HG02870 (cell line): ENCODE measurements around the gene ERBIN.
"Not testable (repeated sequence)": the region's sequence is repeated elsewhere in the genome, so short reads cannot be mapped to it uniquely, and the experiment has no call there.

Source experiments
- ATAC-seq: cut with Tn5 transposase; IDR thresholded peaks from one replicate; pipeline ENCODE4 v1.9.1; 2021; ENCODE audit warnings: mild to moderate bottlenecking, moderate library complexity; ENCODE audit not compliant: unreplicated experiment

ERBIN gene

DNA sequence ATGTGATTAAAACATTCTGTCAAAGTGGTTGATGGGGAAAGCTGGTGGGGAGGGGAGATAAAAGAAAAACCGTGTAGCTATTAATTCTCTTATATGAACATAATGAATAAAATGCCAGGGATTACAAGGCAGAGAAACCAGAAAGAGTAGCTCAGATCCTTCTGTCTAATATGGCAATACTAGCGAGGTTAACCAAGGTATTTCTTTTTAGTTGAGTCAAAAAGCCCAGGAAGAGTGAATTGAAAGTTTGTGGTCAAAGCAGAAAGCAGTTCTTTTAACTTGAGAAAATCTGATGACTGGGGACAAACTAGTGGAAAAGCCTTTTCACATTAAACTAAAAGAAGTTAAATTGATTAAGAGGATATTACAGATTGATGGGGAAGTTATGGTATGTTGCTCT is 76.0 kb downstream of the ERBIN start:
- peak; percentile 77 for ATAC-seq

DNA sequence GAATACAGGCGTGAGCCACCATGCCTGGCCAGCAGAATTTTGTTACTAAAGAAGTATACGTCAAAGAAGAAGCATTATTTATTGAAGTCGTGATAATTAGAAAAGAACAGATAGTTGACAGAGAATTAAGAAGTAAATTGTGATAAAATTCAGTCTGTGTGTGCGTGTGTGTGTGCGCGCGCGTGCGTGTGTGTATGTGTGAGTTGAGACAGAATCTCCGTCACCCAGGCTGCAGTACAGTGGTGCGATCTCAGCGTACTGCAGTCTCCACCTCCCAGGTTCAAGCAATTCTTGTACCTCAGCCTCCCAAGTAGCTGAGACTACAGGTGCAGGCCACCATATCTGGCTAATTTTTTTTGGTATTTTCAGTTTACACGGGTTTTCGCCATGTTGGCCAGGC is 77.8 kb downstream of the ERBIN start:
- ATAC-seq, result no peak

DNA sequence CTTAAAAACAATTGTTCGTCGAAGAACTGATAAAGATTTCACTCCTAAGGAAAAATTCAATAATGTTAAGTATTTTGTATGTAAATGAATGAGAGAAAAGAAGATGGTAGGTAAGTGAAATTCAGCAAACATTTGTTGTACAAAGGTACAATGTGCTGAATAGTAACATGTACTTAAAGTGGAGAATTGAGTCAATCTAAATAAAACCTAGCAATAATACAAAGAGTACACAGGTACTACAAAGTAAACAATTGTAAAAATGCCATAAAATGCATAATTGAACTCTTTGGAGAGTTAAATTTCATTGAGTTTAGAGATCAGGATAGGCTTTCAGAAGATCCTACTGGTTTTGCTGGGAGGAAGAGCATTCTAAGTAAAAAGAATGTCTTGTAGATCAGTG is 82.9 kb downstream of the ERBIN start:
- no peak for ATAC-seq

DNA sequence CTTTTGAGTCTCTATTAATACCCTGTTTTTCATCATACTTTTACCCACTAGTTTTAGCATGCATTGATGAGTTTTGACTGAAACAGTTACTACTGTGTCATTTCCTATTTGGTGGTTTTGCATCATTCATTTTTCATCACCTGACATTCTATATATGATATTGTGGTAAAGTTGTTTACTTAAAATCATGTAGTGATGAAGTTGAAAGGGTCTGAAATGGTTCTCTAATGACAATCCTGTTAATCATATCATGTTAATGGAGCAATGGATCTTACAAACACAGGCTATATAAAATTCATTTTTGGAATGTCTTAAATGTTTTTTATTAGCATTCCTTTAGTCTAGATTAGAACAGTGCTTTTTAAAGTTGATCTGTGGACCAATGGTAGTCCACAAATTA is 84.1 kb downstream of the ERBIN start:
- ATAC-seq, result no peak

DNA sequence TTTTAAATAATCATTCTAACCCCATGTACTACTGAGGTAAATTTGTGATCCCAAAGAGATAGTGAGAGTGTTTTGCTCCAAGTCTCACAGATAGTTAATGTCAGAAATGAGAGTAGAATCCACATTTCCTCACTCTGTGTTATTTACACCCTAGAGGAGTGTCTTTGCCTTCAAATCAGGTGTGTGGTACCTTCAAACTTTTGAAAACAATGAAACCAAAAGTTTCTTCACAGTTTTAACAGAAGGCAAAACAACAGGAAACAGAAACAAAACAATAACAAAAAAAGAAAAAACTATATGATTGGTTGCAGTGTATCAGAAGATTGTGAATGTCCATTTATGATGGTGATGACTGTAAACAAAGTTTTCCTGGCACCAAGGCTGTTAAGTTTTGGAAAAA is 85.9 kb downstream of the ERBIN start:
- ATAC-seq, result no peak

DNA sequence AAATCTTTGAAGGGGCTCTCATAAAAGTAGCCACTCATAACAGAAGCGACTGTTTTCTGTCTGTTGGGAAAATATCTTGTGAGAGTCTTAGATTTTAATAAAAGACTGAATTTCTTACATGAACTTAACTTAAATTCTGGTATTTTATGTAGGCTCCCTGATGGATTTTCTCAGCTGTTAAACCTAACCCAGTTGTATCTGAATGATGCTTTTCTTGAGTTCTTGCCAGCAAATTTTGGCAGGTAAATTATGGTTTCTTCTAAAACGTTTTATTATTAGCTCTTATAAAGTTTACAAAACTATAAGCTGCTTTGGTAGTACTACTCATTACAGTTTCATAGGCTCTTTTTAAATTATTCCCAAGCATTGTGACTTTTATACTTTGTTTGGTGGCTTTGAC is 87.0 kb downstream of the ERBIN start:
- no peak for ATAC-seq

DNA sequence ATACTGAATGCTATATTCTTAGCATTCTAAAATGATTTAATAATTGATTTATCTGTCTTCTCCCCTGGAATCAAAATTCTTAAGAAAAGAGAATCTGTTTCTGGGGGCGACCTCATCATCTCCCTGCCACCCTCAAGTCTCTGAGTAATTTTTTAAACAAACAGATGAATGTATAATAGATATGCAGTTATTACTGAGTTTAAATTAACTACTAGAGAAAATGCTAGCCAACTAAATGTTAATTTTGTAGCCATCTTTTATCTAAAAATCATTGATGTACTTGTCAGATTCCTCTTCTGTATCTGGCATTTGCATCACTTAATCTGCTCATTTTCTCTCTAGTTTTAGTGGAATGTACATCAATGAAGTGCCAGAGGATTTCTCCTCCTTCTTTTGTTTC is 87.5 kb downstream of the ERBIN start:
- no peak for ATAC-seq

DNA sequence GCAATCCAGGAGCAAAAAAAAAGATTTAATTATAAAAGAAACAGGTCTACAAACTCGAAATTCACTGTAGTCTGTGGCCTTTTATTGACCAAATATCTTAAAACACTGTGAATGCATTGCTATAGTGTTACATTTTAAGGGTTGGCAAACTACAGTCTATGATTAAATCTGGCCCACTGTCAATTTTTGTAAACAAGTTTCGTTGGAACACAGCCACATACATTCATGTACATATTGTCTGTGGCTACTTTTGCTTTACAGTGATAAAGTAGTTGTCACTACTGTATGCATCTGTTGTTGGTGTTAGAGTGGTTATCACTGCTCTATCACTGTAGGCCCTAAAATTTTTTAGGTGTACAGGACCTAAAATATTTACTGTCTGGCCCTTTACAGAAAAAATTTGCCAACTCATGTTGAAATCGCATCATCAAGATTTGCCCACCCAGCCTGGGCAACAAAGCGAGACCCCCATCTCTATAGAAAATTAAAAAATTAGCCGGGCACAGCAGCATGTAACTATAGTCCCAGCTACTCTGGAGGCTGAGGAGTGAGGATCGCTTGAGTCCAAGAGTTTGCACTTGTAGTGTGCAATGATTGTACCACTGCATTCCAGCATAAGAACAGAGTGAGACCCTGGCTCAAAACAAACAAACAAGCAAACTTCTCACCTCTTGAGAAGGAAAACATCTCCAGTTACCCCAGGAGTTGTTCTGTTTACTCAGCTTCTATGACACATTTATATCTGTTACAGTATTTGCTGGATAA is 89.0 kb downstream of the ERBIN start:
- no peak for ATAC-seq

DNA sequence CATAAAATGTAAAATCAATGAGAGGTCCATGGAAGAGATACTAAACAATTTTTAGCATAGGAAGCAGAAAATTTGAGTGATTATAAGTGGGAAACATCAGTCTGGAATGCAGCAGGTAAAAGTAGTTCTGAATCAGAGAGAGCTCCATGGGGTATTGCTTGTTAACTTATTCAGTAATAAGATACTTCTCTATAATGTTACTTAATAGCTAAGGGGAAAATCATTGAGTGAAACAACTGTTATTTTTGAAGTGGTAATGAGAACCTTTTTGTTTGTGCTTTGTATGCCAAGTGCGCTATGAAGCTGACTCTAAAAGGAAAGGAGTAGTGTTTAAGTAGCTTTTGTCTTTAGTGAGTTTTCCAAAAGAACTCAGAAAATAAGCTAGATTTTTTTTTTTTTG is 95.2 kb downstream of the ERBIN start:
- ATAC-seq, result no peak

DNA sequence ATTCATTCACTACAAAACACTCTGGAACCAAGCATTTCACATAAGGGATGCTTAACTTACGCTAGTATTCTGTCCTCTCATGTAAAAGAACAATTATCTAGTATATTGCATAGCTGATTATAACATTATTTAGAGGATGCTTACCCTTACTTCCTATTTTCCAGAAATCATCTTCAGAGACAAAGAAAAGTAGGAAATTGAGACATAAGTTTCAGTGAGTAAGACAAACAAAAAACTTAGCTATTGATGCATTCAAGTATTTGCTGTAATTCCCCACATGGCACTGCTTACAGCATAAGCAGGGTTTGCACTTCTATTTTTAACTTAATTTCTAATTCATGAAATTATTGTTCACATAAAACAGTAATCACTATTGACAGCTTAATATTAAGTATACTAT is 112.9 kb downstream of the ERBIN start:
- ATAC-seq, result no peak

DNA sequence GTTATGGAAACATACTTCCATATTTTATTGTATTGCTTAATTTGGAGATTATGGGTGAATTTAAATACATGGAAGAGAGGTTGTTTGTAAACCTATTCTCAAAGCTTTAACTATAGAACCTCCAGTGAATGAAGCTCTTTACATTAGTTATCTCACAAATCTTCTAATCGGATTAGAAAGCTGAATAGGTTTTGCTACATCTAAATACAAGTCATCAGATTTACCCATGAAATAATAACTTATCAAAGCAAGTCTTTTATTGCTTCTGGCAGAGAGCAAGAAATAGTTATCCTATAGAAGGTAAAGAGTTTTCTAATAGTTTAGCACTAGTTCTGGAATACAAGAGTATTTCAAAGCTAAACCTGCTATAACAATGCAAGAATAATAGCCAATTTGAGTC is 113.3 kb downstream of the ERBIN start:
- ATAC-seq, result no peak

DNA sequence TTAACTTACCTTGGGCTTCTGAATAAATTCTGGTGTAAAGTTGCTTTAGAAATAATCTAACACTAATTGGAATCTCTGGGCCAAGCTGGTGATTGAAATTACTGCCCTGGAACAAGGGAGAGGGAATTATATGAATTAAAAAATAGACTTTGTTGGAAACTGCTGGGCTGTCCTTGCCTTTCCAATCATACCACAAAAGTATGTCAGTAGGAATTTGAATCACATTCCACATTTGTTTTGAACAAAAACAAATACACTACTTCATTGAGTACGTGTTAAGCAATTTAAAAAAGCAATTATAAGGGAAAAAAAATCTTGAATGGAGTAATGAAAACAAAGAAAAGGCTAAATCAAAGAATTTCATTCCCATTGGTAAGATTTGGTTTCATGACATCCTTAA is 115.3 kb downstream of the ERBIN start:
- ATAC-seq, result no peak

DNA sequence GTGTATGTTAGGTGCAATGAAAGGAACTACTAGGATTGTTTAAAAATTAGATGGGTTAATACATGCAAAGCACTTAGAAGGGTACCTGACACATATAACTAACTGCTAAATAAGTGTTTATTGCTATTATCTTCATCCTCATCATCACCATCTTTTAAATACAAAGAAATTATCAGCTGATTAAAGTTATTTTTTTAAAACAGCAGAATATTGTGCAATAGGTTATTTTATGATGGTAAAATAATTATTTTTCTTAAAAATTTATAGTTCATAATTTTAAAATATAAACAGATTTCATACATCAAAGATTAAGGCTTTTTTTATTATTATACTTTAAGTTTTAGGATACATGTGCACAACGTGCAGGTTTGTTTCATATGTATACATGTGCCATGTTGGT is 130.9 kb downstream of the ERBIN start:
- ATAC-seq, result no peak

DNA sequence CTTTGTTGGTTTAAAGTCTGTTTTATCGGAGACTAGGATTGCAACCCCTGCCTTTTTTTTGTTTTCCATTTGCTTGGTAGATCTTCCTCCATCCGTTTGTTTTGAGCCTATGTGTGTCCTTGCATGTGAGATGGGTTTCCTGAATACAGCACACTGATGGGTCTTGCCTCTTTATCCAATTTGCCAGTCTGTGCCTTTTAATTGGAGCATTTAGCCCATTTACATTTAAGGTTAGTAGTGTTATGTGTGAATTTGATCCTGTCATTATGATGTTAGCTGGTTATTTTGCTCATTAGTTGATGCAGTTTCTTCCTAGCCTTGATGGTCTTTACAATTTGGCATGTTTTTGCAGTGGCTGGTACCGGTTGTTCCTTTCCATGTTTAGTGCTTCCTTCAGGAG is 134.9 kb downstream of the ERBIN start:
- not testable (repeated sequence) for ATAC-seq

DNA sequence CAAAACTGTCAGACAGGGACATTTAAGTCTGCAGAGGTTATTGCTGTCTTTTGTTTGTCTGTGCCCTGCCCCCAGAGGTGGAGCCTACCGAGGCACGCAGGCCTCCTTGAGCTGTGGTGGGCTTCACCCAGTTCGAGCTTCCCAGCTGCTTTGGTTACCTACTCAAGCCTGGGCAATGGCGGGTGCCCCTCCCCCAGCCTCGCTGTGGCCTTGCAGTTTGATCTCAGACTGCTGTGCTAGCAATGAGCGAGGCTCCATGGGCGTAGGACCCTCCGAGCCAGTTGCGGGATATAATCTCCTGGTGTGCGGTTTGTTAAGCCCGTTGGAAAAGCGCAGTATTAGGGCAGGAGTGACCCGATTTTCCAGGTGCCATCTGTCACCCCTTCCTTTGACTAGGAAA is 136.7 kb downstream of the ERBIN start:
- ATAC-seq, result not testable (repeated sequence)

DNA sequence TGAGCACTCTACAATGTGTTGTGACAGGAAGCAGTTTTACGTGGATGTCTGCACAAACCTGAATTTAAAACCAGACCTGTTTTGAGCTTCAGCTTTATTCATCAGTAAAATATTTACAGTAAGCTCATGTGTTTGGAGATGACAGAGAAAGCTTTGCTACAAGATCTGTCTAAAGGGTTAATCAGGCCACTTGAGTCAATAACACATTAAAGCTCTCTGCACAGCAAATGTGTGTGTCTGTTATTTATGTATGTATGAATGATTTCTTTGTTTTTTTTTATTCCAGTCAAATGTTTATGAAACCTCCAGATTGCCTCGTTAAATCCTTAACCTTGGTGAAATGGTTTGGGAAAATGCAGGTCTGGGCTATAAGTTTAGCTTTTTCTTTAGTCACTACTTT is 140.5 kb downstream of the ERBIN start:
- ATAC-seq, result no peak

DNA sequence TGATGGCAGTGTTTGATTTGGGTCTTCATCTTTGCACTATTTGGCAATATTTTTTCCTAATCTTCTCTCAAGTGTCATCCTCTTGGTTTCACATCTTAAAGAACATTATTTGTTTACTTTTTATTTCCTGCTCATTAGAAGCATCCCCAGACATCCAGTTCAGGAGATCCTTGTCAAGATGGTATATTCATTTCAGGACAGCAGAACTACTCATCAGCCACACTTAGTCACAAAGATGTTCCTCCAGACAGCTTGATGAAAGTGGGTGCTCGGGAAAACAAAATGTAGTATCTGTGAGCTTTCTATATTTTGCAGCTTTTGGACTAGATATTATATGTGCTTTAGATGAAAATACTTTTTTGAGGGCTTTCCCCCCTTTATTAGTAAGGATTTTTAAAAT is 145.7 kb downstream of the ERBIN start:
- ATAC-seq, result no peak

DNA sequence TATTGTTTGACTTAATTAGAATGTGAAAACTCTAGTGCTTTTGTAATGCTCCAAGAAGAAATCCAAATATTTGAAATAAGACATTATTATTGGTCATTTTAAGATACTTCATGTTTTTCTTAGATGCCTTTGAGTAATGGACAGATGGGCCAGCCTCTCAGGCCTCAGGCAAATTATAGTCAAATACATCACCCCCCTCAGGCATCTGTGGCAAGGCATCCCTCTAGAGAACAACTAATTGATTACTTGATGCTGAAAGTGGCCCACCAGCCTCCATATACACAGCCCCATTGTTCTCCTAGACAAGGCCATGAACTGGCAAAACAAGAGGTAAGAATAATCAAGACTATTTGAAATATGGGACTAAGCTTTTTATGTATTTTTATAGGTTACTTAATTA is 148.5 kb downstream of the ERBIN start:
- ATAC-seq, result no peak

DNA sequence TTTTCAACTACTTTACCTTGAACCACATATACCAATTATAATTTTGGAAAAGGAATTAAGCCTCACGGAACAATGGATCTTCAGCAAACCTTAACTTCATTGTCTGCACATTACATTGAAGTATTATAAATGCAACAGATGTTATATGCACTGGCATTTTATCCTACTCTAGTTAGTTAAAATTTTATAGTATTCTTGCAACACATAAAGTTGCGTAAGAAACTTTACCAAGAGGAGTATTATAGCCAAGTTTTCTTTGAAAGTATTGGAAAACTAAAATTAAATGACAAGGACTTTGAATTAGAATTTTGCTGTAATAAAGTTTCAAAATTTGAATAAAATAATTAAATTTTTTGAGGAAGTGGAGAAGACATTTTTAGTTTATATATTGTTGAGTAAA is 154.3 kb downstream of the ERBIN start:
- ATAC-seq, result no peak

DNA sequence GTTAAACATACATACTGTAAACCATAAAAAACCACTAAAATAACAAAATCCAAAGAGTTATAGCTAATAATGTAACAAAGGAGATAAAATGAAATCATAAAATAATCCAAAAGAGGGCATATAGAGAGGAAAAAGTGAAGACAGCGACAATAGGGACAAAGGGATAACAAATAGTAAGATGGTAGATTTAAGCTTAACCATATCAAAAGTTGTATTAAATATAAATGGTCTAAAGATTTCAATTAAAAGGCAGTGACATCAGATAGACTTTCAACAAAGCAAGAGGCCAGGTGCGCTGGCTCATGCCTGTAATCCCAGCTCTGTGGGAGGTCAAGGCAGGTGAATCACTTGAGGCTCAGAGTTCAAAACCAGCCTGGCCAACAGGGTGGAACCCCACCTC is 163.0 kb downstream of the ERBIN start:
- ATAC-seq, result no peak

DNA sequence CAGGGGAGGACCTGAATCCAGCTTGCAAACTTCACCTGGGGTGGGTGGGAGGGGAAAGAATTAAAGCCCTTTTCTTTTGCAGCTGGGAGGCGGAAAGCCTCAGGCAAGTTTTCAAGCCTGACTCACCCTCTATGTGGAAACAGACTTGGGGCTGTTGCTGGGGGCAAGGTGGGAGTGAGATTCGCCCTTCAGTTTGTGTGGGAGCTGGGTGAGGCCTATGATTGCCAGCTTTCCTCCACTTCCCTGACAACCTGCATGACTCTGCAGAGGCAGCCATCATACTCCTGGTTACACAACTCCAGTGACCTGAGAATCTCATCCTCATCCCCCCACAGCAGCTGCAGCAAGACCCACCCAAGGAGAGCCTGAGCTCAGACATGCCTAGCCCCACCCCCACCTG is 174.5 kb downstream of the ERBIN start:
- no peak for ATAC-seq

DNA sequence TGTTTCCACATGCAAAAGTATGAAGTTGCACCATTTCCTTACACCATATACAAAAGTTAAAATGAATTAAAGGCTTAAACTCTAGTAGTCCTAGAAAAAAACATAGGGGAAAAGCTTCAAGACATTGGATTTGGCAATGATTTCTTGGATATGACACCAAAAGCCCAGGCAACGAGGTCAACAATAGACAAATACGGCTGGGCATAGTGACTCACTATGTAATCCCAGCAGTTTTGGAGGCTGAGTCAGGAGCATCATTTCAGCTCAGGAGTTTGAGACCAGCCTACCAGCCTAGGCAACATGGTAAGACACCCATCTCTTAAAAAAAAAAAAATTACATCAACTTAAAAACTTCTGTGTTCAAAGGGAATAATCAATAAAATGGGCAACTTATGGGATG is 186.8 kb downstream of the ERBIN start:
- no peak for ATAC-seq

DNA sequence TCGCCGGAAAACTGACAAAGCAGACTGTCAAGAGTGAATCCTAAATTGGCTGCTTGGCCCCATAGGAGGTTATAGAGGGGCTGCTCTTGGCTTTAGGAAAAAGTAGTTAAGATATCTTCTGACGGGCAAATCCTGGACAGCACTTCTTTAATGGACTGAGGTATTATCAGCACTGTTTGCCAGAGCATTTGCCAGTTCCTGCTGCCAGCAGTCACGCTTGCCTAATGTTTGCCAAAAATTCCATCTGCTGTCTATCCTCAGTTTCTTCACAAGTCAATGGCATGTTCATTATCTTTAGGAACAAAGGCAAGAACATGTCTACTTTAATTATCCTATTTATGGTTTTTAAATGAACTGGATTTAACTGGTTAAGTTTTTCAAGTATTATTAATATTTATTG is 191.9 kb downstream of the ERBIN start:
- no peak for ATAC-seq
